ENCODE results near the gene DGLUCY.
A peak's percentile ranks its signal among the peaks of the same experiment; 100 is the strongest.
"Not testable (repeated sequence)": the region's sequence is repeated elsewhere in the genome, so short reads cannot be mapped to it uniquely, and the experiment has no call there.

Gene DGLUCY

GRCh38 chr14:91118511-91119068 is 4.7 kb downstream of the DGLUCY start:
- H3K27ac Mint-ChIP-seq = peak overlapping the region; percentile 67
- H3K4me3 Mint-ChIP-seq = no peak overlapping the region
- H3K36me3 Mint-ChIP-seq = peaks cover 46% of the 10 kb centered on the region
- peaks cover 64% of the 10 kb centered on the region for H3K4me1 Mint-ChIP-seq
- peaks cover 5% of the 10 kb centered on the region for H3K9me3 Mint-ChIP-seq
- no peaks in the 10 kb centered on the region for H3K27me3 Mint-ChIP-seq
- ATAC-seq = no peak

- peaks cover 68% of the 10 kb centered on the region for H3K4me1 Mint-ChIP-seq
- H3K9me3 Mint-ChIP-seq = peaks cover 5% of the 10 kb centered on the region
- H3K27ac Mint-ChIP-seq = peak overlapping the region; percentile 67
- H3K27me3 Mint-ChIP-seq = no peaks in the 10 kb centered on the region
- H3K36me3 Mint-ChIP-seq = peaks cover 51% of the 10 kb centered on the region
- no peak overlapping the region for H3K4me3 Mint-ChIP-seq
- ATAC-seq = no peak
Observed at GRCh38 chr14:91119556-91120311, 5.9 kb downstream of the DGLUCY start.

DNA sequence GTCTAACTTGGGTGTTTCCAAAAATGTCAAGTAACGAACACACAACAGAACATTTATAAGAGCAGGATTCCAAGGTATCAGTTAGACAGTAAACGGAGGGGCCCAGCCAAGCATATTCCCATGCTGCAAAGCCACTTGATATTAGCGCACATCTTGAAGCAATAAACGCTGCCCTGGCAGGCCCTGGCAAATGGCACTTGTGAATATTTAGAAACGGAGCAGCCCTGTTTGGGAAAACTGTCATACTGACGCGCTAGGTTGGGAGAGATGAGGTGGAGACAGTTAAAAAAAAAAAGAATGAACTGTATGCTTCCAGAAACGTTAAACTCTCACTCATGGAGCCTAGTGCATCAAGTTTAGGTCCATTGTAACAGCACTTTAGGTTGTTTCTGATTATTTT is 9.3 kb downstream of the DGLUCY start:
- no peak for ATAC-seq

GRCh38 chr14:91124406-91125270 is 10.8 kb downstream of the DGLUCY start:
- ATAC-seq, H3K9me3 Mint-ChIP-seq, H3K4me3 Mint-ChIP-seq, H3K27me3 Mint-ChIP-seq: not testable (repeated sequence)
- peak overlapping the region; percentile 76 for H3K27ac Mint-ChIP-seq
- peaks cover 45% of the 10 kb centered on the region for H3K4me1 Mint-ChIP-seq
- H3K36me3 Mint-ChIP-seq = peaks cover 68% of the 10 kb centered on the region

More for the DNA sequence above, 9.3 kb downstream of the DGLUCY start:
- Mint-ChIP-seq H3K36me3 (peaks cover 75% of the 10 kb centered on the region), H3K27me3 (no peaks in the 10 kb centered on the region), H3K27ac (peak overlapping the region; percentile 76), H3K9me3 (peaks cover 5% of the 10 kb centered on the region), H3K4me1 (peaks cover 50% of the 10 kb centered on the region), H3K4me3 (no peak overlapping the region)

DNA sequence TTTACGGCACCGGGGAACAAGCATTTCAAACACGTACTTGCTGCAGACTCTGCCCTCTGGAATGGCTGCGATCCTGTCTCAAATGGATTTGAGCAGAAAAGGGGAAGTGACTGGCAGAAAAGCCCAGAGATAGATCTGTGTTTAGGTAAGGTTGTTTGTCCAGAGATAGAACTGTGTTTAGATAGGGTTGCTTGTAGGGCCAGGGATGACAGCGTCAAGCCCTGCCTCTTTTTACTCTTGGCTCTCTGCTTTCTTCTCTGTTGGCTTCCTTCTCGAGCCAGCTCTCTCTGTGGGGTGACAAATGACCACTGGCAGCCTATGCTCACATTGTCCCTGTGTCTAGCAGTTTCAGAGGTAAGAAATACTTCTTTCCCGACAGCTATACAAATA is 11.4 kb downstream of the DGLUCY start:
- peak overlapping the region; percentile 76 for H3K27ac Mint-ChIP-seq
- H3K9me3 Mint-ChIP-seq = no peaks in the 10 kb centered on the region
- no peak overlapping the region for H3K4me3 Mint-ChIP-seq
- no peak for ATAC-seq
- peaks cover 39% of the 10 kb centered on the region for H3K4me1 Mint-ChIP-seq
- peaks cover 62% of the 10 kb centered on the region for H3K36me3 Mint-ChIP-seq
- H3K27me3 Mint-ChIP-seq = no peaks in the 10 kb centered on the region

DNA sequence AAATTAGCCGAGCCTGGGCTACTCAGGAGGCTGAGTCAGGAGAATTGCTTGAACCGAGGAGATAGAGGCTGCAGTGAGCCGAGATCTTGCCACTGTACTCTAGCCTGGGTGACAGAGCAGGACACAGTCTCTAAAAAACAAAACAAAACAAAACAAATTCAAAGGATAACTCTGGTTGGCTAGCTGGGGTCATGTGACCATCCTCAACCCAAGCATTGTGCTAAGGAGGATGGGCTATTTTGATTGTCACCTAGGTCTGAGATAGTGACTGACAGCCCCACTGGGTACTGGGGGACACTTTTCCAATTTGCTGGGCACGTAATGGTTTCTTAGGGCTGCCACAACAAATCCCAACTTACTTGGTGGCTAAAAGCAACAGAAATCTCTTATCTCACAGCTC is 11.9 kb downstream of the DGLUCY start:
- Mint-ChIP-seq H3K27ac (peak overlapping the region; percentile 76), H3K4me1 (peaks cover 33% of the 10 kb centered on the region), H3K27me3 (no peaks in the 10 kb centered on the region), H3K36me3 (peaks cover 61% of the 10 kb centered on the region), H3K4me3 (no peak overlapping the region), H3K9me3 (no peaks in the 10 kb centered on the region)
- no peak for ATAC-seq

GRCh38 chr14:91126761-91127160 is 12.9 kb downstream of the DGLUCY start:
- peaks cover 29% of the 10 kb centered on the region for H3K4me1 Mint-ChIP-seq
- peaks cover 60% of the 10 kb centered on the region for H3K36me3 Mint-ChIP-seq
- no peaks in the 10 kb centered on the region for H3K9me3 Mint-ChIP-seq
- H3K27me3 Mint-ChIP-seq = no peaks in the 10 kb centered on the region
- no peak overlapping the region for H3K27ac Mint-ChIP-seq
- H3K4me3 Mint-ChIP-seq = no peak overlapping the region
- no peak for ATAC-seq

DNA sequence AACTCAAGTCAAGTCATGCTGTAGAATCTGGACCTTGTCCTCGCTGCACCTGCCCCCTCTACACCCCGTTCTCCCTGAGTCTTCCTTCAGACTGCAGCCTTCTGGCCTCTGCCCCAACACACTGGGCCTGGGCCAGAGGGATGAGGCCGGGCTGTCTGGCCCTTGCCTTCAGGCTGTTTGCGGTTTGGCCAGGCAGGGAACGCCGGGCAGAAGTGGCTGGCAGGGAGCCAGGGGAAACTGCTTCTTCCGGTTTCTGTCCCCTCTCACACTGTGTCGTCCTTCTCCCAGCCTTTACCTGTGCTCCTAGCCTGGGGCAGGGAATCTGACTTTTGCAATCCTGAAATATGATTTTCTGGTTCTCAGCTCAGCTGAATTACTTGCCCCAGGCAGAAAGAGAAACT is 13.5 kb downstream of the DGLUCY start:
- Mint-ChIP-seq H3K36me3 (peaks cover 60% of the 10 kb centered on the region), H3K27ac (peak overlapping the region; percentile 32), H3K9me3 (no peaks in the 10 kb centered on the region), H3K4me3 (no peak overlapping the region), H3K27me3 (no peaks in the 10 kb centered on the region), H3K4me1 (peaks cover 29% of the 10 kb centered on the region)
- ATAC-seq = no peak

DNA sequence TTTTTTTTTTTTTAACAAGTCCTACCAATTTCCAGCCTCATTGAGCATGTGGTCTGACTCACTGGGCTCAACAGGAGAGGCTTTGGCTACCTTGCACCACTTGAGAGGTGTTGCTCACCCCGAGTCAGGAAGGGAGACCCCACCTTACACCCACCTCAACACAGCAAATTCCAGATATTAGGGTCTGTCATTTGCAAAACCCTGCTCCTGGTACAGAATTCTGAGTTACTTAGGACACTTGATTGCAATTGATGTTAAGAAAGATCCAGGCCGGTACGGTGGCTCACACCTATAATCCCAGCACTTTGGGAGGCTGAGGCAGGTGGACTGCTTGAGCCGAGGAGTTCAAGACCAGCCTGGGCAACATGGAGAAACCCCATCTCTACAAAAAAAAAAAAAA is 14.1 kb downstream of the DGLUCY start:
- peak overlapping the region; percentile 32 for H3K27ac Mint-ChIP-seq

DNA sequence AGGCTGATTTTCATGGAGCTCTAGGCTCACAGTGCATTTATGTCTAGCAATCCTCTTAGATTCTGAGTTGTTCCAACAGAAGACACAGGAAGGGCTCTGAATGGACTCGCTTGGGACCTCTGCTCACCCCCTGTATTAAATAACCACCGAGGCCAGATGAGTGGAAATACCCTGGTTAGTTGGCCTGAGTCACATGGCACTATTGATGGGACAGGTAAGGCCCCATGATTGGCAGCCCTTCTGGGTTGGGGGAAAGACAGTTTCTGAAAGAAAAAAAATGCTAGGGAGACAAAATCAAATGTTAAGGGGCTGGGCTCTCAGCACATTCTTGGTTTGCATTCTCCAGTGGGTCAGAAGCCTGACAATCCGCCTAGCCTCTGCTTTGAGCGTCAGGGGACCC is 14.8 kb downstream of the DGLUCY start:
- H3K9me3 Mint-ChIP-seq = no peaks in the 10 kb centered on the region
- no peak for ATAC-seq
- H3K4me3 Mint-ChIP-seq = no peak overlapping the region
- H3K4me1 Mint-ChIP-seq = peaks cover 29% of the 10 kb centered on the region
- H3K27ac Mint-ChIP-seq = peak overlapping the region; percentile 32
- H3K27me3 Mint-ChIP-seq = no peaks in the 10 kb centered on the region
- peaks cover 63% of the 10 kb centered on the region for H3K36me3 Mint-ChIP-seq

More for the DNA sequence above, 14.1 kb downstream of the DGLUCY start:
- Mint-ChIP-seq H3K9me3 (no peaks in the 10 kb centered on the region), H3K36me3 (peaks cover 60% of the 10 kb centered on the region), H3K27me3 (no peaks in the 10 kb centered on the region), H3K4me3 (no peak overlapping the region), H3K4me1 (peaks cover 29% of the 10 kb centered on the region)
- no peak for ATAC-seq

- Mint-ChIP-seq H3K27ac (no peak overlapping the region), H3K4me1 (peaks cover 25% of the 10 kb centered on the region), H3K4me3 (no peak overlapping the region), H3K9me3 (no peaks in the 10 kb centered on the region), H3K27me3 (no peaks in the 10 kb centered on the region), H3K36me3 (peaks cover 63% of the 10 kb centered on the region)
- ATAC-seq = peak; percentile 43
Observed at GRCh38 chr14:91129261-91129660, 15.4 kb downstream of the DGLUCY start.

- Mint-ChIP-seq H3K4me1 (peaks cover 7% of the 10 kb centered on the region), H3K4me3 (no peak overlapping the region), H3K9me3 (no peaks in the 10 kb centered on the region), H3K36me3 (peaks cover 36% of the 10 kb centered on the region), H3K27ac (no peak overlapping the region), H3K27me3 (no peaks in the 10 kb centered on the region)
- ATAC-seq = no peak
Observed at GRCh38 chr14:91135039-91135438, 21.2 kb downstream of the DGLUCY start.

- no peak overlapping the region for H3K27ac Mint-ChIP-seq
- H3K4me1 Mint-ChIP-seq = peaks cover 36% of the 10 kb centered on the region
- no peak for ATAC-seq
- no peaks in the 10 kb centered on the region for H3K27me3 Mint-ChIP-seq
- H3K36me3 Mint-ChIP-seq = peaks cover 36% of the 10 kb centered on the region
- H3K4me3 Mint-ChIP-seq = no peak overlapping the region
- H3K9me3 Mint-ChIP-seq = no peaks in the 10 kb centered on the region
Observed at GRCh38 chr14:91138511-91139359, 24.9 kb downstream of the DGLUCY start.

DNA sequence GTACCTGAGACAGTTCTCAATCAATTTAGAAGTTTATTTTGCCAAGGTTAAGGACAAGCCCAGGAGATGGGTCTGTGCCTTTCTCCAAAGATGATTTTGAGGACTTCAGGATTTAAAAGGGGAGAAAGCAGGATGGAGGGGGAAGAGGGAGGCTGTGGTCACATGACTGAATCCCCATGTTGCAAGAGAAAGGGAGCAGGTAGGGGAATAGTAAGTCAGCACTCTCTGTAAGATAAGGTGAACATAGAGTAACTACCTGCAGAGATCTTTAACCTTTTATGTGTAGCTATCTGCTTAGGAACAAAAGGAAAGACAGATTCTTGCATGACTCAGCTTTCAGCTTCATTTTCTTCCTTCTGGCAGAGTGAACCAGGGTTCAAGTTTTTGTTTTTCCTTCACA is 25.9 kb downstream of the DGLUCY start:
- peak overlapping the region; percentile 56 for H3K27ac Mint-ChIP-seq
- H3K9me3 Mint-ChIP-seq = no peaks in the 10 kb centered on the region
- H3K4me3 Mint-ChIP-seq = no peak overlapping the region
- peaks cover 43% of the 10 kb centered on the region for H3K4me1 Mint-ChIP-seq
- peaks cover 39% of the 10 kb centered on the region for H3K36me3 Mint-ChIP-seq
- no peaks in the 10 kb centered on the region for H3K27me3 Mint-ChIP-seq
- no peak for ATAC-seq

- Mint-ChIP-seq H3K4me1 (peaks cover 43% of the 10 kb centered on the region), H3K27ac (peak overlapping the region; percentile 56), H3K27me3 (no peaks in the 10 kb centered on the region), H3K9me3 (no peaks in the 10 kb centered on the region), H3K4me3 (no peak overlapping the region), H3K36me3 (peaks cover 35% of the 10 kb centered on the region)
- ATAC-seq = no peak
Observed at GRCh38 chr14:91140672-91141071, 26.8 kb downstream of the DGLUCY start.
